SIG-M5 treated with dmso at 0.1 percent for 504 hours (cell line): ENCODE measurements around the gene WRAP73.

Experiments used
- DNase-seq: peaks from one replicate; lab custom pipeline; 2025; ENCODE audit not compliant: unreplicated experiment; lab: John Stamatoyannopoulos, UW

The WRAP73 gene

DNA sequence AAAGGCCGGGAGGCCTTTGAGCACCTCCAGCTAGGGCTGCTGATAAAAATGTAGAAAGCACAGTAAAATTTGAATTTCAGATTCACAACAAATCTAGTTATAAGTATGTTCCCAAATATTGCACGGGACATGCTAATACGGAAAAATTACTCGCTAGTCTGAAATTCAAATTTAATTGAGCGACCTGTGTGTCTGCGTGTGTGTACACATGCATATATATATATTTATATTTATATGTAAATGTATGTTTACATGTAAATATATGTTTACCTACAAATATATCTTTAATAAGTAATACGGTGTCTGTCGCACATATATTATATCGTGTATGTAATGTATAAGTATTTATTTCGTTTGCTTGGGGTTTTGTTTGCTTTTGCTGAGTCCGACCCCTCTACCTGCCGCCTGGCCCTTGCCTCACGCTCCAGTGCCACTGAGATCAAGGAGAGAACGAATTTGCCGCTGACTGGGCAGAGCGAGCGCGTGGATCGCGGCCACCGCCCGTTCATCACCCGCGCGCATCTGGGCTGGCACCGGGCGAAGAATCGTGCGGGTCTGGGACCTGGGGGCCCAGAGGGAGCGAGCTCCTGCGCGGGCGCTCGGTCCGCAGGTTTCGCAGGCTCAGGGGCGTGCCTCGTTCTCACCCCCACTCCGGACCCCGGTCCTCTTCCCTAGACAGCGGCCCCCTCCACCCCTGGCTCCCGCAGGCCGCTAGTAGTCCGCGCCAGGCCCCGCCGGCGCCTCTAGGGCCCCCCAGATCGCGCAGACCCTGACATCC lies 534 bp upstream of the WRAP73 start:
- no peak for DNase-seq

DNA sequence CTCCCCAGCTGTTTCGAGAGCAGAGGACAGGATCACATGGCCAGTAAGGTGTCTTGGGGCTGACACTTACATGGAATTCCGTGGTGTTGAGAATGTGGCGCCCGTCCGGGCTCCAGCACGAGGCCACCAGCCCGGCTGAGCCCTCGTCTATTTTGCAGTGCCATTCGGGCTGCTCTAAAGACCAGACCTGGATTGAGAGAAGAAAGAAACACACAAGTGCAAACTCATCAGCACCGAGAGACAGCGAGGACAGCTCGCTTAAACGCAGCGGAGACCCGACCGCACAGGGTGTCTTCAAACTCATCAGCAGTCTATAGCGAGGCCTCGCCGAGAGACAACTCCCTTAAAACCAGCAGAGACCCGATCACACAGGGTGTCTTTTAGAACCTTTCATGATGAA lies 3.3 kb downstream of the WRAP73 start:
- DNase-seq: no peak

DNA sequence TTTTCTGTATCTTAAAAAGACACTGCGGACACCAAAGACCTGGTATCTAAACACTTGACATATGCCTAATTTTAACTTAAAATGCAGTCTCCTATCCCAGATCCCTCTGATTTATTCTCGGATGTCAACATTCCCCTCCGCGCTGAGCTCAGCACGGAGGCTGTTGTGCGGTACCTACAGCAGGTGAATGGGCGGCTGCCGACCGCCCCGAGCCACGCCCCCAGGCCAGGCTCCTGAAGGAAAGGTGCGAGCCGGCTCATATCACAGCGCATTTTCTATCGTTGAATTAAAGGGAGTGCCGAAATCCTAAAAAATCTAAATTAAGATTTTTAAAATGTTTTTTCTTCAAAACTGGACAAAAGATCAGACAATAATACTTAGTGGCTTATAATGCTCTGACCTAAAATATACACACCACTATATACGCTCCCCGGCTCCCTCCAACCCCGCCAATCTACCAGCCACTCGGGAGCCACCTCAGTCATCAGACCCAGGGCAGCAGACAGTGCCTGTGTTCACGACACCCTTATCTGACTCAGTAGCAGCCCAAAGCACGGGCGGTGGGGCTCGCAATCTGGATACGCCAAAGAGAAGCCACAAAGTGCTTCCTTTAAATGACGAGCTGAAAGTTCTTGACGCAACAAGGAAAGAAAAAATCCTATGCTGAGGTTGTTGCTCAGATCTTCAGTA lies 4.1 kb downstream of the WRAP73 start:
- DNase-seq: no peak

- no peak for DNase-seq
Measured at GRCh38 chr1:3645247-3645646, 4.7 kb downstream of the WRAP73 start.

DNA sequence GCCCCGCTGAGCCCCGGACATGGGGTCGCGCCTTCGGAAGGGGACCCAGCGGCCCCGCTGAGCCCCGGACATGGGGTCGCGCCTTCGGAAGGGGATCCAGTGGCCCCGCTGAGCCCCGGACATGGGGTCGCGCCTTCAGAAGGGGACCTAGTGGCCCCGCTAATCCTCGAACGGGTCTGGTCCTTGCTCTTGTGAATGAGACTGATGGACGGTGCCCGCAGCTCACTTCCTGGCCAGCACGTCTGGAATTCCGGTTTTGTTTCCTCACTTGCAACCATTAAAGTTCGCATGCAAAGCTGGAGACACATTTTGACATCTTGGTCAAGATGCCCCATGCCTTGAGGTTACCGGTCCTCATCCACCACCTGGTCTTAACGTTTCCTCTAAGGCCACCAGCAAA lies 5.6 kb downstream of the WRAP73 start:
- DNase-seq: no peak

DNA sequence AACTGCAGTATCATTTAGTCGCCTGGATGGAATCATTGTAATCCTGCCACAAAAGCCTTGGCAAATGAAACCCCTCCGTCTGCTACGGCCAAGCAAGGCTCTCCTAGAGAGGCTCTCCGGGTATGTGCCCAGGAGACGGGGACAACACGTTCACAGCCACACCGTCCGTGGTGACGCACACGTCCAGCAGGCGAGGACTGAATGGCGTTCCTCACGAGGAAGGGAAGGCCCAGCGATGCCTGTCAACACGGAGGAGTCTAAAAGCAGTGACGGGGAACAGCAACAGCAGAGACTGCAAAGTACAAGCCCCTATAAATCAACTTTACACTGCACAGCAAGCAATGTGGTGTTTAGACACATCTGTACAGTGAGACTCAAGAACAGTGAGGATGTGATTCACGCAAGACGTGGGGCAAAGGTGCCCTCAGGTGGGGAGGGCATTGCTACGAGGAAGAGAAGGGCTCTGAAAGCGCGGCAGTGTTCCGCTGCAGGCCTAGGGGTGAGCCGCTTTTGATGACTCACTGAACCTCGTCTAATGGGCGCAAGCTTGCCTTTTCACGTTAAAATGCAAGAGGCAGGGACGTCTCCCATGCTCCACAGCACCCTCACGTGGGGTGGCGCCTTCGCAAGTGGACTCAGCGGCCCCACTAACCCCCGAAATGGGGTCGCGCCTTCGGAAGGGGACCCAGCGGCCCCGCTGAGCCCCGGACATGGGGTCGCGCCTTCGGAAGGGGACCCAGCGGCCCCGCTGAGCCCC lies 6.8 kb downstream of the WRAP73 start:
- no peak for DNase-seq

GRCh38 chr1:3641816-3642215 lies 8.1 kb downstream of the WRAP73 start:
- no peak for DNase-seq

- DNase-seq: no peak
Measured at GRCh38 chr1:3641046-3641760, 8.7 kb downstream of the WRAP73 start.

DNA sequence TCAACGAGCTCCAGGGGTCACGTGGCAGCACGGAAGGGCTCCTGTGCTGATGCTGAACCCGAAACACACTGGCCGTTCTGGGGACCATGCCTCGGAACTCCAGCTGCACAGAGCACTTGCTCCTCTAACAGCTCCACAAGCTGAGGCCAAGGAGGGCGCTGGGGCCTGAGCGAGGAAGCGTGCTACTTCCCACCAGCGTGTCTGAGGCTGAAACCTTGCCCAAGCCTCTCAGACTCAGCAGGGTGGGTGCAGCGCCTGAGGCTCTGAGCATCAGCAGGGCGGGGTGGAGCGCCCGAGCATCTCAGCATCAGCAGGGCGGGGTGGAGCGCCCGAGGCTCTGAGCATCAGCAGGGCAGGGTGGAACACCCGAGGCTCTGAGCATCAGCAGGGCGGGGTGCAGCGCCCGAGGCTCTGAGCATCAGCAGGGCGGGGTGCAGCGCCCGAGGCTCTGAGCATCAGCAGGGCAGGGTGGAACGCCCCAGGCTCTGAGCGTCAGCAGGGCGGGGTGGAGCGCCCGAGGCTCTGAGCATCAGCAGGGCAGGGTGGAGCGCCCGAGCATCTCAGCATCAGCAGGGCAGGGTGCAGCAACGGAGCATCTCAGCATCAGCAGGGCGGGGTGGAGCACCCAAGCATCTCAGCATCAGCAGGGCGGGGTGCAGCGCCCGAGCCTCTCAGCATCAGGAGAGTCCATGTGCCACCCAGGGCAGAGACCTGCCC lies 9.6 kb downstream of the WRAP73 start:
- no peak for DNase-seq

DNA sequence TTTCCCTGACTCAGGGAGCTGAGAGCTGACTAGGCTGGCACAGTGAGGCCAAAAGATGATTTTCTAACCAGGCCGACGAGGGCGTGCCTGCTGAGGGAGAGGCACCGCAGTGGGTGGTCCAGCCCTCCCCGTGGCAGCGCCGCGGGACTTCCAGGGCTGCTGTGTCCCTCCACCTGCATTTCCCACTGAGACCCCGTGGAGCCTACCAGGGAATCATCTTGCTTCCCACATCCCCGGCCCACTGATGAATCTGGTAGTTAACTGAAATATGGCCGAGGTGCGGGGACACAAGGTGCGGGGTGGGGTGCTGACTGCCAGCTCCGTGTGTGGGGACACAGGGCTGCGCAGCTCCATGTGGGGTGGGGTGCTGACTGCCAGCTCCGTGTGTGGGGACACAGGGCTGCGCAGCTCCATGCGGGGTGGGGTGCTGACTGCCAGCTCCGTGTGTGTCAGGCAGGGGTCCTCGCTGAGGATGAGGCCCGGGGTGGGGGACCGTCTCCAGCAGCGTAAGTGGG lies 10.4 kb downstream of the WRAP73 start:
- DNase-seq: no peak

- DNase-seq: no peak
Measured at GRCh38 chr1:3638676-3639075, 11.2 kb downstream of the WRAP73 start.

- DNase-seq: no peak
Measured at GRCh38 chr1:3638027-3638426, 11.9 kb downstream of the WRAP73 start.

GRCh38 chr1:3636531-3636930 lies 13.4 kb downstream of the WRAP73 start:
- no peak for DNase-seq

GRCh38 chr1:3636080-3636479 lies 13.8 kb downstream of the WRAP73 start:
- no peak for DNase-seq

DNA sequence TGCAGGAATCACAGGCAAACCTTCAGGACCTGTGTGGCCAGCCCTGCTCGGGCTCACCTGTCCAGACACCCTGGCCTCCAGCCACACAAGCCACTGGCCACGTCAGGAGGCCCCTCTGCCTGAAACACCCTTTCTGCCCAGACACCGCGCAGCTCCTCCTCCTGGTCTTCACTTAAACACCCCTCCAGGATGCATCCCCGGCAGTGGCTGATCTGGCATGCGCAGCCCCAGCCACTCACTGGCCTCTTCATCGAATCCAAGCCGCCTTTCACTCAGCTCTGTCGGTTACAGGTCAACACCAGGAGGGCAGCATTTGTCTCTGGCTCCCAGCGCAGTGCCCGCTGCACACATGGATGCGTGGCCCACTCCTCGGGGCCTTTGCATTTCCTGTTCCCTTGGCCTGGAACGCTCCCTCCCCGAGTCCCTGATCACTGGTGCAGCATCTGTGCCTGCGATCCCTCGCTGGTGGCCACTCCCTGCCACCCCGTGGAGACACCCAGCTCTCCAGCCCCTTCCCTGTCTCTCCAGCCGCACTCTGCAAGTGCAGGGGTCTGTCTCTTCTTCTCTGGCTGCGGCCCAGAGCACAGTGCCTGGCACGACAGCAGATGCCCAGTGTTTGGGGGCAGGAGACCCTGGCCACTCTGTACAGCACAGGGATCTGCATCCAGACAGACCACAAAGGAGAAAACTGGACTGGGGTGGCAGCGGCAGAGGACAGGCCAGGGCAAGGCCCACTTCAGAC lies 15.7 kb downstream of the WRAP73 start:
- DNase-seq: no peak

DNA sequence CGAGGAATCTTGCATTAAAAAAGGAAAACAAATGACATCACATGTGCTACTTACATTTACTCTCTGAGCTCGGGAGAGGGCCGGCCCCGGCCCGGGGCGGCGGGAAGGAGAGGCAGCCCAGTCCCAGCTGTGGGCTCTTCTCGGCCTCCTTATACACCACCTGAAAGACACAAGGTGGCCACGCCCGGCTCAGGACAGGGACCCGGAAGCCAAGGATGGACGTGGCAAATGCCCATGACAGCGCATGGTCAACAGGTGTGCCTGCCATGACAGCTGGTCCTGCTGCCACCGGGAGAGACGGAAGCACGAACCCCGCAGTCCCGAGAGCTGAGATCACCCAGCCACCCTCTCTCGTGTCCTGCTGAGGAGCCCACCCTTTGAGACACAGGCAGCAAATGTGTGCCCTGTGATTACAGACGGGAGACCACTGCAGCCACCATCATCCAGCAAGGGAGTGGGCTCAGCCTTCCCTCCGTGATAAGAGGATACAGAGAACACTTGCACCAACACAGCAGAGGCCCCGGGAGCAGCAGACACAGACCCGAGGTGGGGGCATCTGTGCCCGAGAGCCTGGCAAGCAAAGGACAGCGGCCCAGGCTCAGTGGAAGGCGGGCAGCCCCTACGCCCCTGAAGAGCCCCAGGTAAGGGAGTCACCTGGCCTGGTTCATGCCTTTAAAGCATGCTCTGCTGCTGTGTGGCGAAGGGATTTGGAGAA lies 16.4 kb downstream of the WRAP73 start:
- DNase-seq: no peak

GRCh38 chr1:3632716-3633343 lies 17.1 kb downstream of the WRAP73 start:
- DNase-seq: no peak

GRCh38 chr1:3632298-3632697 lies 17.6 kb downstream of the WRAP73 start:
- DNase-seq: no peak
